Astrocyte (in vitro differentiated cells and primary cell): ENCODE data around the gene USP48. TPM values are rescaled to one million over a fixed set of nuclear protein-coding genes. Genes with fewer than 3 reads are reported as not detected.

Experiments
- DNase-seq: peaks from one replicate; pipeline ENCODE4 v3.0.0-alpha.2; 2010; ENCODE audit warnings: low read depth
- FAIRE-seq: peaks from 2 replicates; lab custom pipeline; 2011; peaks lifted over from hg19 to GRCh38; lab: Jason Lieb, UNC
- H2AFZ ChIP-seq: 2 replicates; pipeline ENCODE4 v1.6.0; 2012; ENCODE audit warnings: low read depth, low read length, inconsistent platforms
- H3K27ac ChIP-seq: 2 replicates; pipeline ENCODE4 v1.5.1; 2011; ENCODE audit warnings: low read depth, low read length, inconsistent platforms
- H3K27me3 ChIP-seq: 2 replicates; pipeline ENCODE4 v1.6.0; 2011; ENCODE audit warnings: low read length, inconsistent platforms; ENCODE audit not compliant: insufficient read depth
- H3K36me3 ChIP-seq: 2 replicates; pipeline ENCODE4 v1.5.1; 2011; ENCODE audit warnings: low read length, inconsistent platforms; ENCODE audit not compliant: insufficient read depth
- H3K4me1 ChIP-seq: 2 replicates; pipeline ENCODE4 v1.5.1; 2011; ENCODE audit warnings: low read length, inconsistent platforms; ENCODE audit not compliant: insufficient read depth
- H3K4me2 ChIP-seq: 2 replicates; pipeline ENCODE4 v1.6.0; 2012; ENCODE audit warnings: low read length, inconsistent platforms
- H3K4me3 ChIP-seq: 2 replicates; pipeline ENCODE4 v1.5.1; 2011; ENCODE audit warnings: low read depth, mild to moderate bottlenecking, low read length, inconsistent platforms; ENCODE audit not compliant: insufficient read depth
- H3K79me2 ChIP-seq: 2 replicates; pipeline ENCODE4 v1.6.0; 2012; ENCODE audit warnings: mild to moderate bottlenecking, low read length, inconsistent platforms; ENCODE audit not compliant: insufficient read depth
- H3K9ac ChIP-seq: 2 replicates; pipeline ENCODE4 v1.6.0; 2012; ENCODE audit warnings: mild to moderate bottlenecking, low read length, inconsistent platforms
- H3K9me3 ChIP-seq: 2 replicates; pipeline ENCODE4 v1.5.1; 2012; ENCODE audit warnings: low read depth, mild to moderate bottlenecking, low read length, inconsistent platforms; ENCODE audit not compliant: insufficient read depth
- H4K20me1 ChIP-seq: 2 replicates; pipeline ENCODE4 v1.6.0; 2012; ENCODE audit warnings: low read length, inconsistent platforms; ENCODE audit not compliant: insufficient read depth
- H3K27ac Mint-ChIP-seq: one replicate; pipeline ENCODE4 v1.8.0; 2021; ENCODE audit warnings: mild to moderate bottlenecking, mixed read lengths; ENCODE audit not compliant: unreplicated experiment
- H3K27me3 Mint-ChIP-seq: one replicate; pipeline ENCODE4 v1.8.0; 2021; ENCODE audit warnings: low read depth, mixed read lengths; ENCODE audit not compliant: unreplicated experiment
- H3K36me3 Mint-ChIP-seq: one replicate; pipeline ENCODE4 v1.8.0; 2021; ENCODE audit warnings: low read depth, mixed read lengths; ENCODE audit not compliant: unreplicated experiment
- H3K4me1 Mint-ChIP-seq: one replicate; pipeline ENCODE4 v1.8.0; 2021; ENCODE audit warnings: low read depth, mixed read lengths; ENCODE audit not compliant: unreplicated experiment
- H3K4me3 Mint-ChIP-seq: one replicate; pipeline ENCODE4 v1.8.0; 2021; ENCODE audit warnings: mild to moderate bottlenecking, moderate library complexity, mixed read lengths; ENCODE audit not compliant: unreplicated experiment
- H3K9me3 Mint-ChIP-seq: one replicate; pipeline ENCODE4 v1.8.0; 2021; ENCODE audit warnings: mild to moderate bottlenecking, mixed read lengths; ENCODE audit not compliant: unreplicated experiment
- CTCF ChIP-seq: IDR thresholded peaks from 2 replicates; pipeline ENCODE4 v1.5.1; 2011; ENCODE audit warnings: low read depth, mild to moderate bottlenecking, inconsistent platforms, low read length, moderate library complexity; ENCODE audit not compliant: insufficient read depth
- EZH2 ChIP-seq: IDR thresholded peaks from 2 replicates; pipeline ENCODE4 v1.6.1; 2012; ENCODE audit warnings: mild to moderate bottlenecking, low read length, inconsistent platforms; ENCODE audit not compliant: insufficient read depth
- total RNA-seq: library from RNA; stranded (reverse); gene quantifications from 2 replicates; pipeline ENCODE4 v1.2.1, GENCODE V29; 2021

USP48 gene
- total RNA-seq, 1 donor from 2014 or later: 85.7 TPM

GRCh38 chr1:21830792-21831453 lies 48.0 kb upstream of the USP48 start:
- H3K4me3 Mint-ChIP-seq: no peak overlapping the region
- no peaks in the 10 kb centered on the region for H3K4me1 ChIP-seq
- TF ChIP-seq CTCF (no peak), EZH2 (no peak)
- DNase-seq (no peak), FAIRE-seq (no peak)
- no peaks in the 10 kb centered on the region for H3K4me1 Mint-ChIP-seq
- H3K9me3 Mint-ChIP-seq: peaks cover 6% of the 10 kb centered on the region
- H3K4me2 ChIP-seq: no peak overlapping the region
- H2AFZ ChIP-seq: no peak overlapping the region
- no peaks in the 10 kb centered on the region for H3K27me3 Mint-ChIP-seq
- H3K9me3 ChIP-seq: peaks cover 5% of the 10 kb centered on the region
- H3K27me3 ChIP-seq: no peaks in the 10 kb centered on the region
- H4K20me1 ChIP-seq: no peaks in the 10 kb centered on the region
- no peak overlapping the region for H3K4me3 ChIP-seq
- peaks cover 23% of the 10 kb centered on the region for H3K36me3 ChIP-seq
- H3K36me3 Mint-ChIP-seq: peaks cover 48% of the 10 kb centered on the region
- no peak overlapping the region for H3K27ac Mint-ChIP-seq
- H3K27ac ChIP-seq: no peak overlapping the region
- no peak overlapping the region for H3K9ac ChIP-seq
- H3K79me2 ChIP-seq: no peaks in the 10 kb centered on the region

- Histone ChIP-seq H3K4me2 (no peak overlapping the region), H3K9me3 (no peaks in the 10 kb centered on the region), H3K36me3 (peaks cover 21% of the 10 kb centered on the region), H2AFZ (no peak overlapping the region), H3K27me3 (no peaks in the 10 kb centered on the region), H3K9ac (no peak overlapping the region), H4K20me1 (peaks cover 6% of the 10 kb centered on the region), H3K4me1 (no peaks in the 10 kb centered on the region), H3K27ac (no peak overlapping the region), H3K79me2 (no peaks in the 10 kb centered on the region), H3K4me3 (no peak overlapping the region)
- DNase-seq: no peak
- Mint-ChIP-seq H3K4me1 (no peaks in the 10 kb centered on the region), H3K27ac (no peak overlapping the region), H3K27me3 (no peaks in the 10 kb centered on the region), H3K9me3 (peaks cover 3% of the 10 kb centered on the region), H3K36me3 (peaks cover 34% of the 10 kb centered on the region), H3K4me3 (no peak overlapping the region)
- no peak for FAIRE-seq
- TF ChIP-seq CTCF: no peak
- no peak for TF ChIP-seq EZH2
These were observed 46.3 kb upstream of the USP48 start for GRCh38 chr1:21829294-21829693.

GRCh38 chr1:21828506-21829210 lies 45.7 kb upstream of the USP48 start:
- no peak overlapping the region for H3K27ac ChIP-seq
- no peak overlapping the region for H3K4me3 ChIP-seq
- no peak for TF ChIP-seq CTCF
- TF ChIP-seq EZH2: no peak
- H3K79me2 ChIP-seq: no peaks in the 10 kb centered on the region
- H3K27me3 ChIP-seq: no peaks in the 10 kb centered on the region
- peaks cover 28% of the 10 kb centered on the region for H3K36me3 Mint-ChIP-seq
- peaks cover 15% of the 10 kb centered on the region for H3K36me3 ChIP-seq
- H4K20me1 ChIP-seq: peaks cover 12% of the 10 kb centered on the region
- no peak overlapping the region for H3K9ac ChIP-seq
- no peaks in the 10 kb centered on the region for H3K27me3 Mint-ChIP-seq
- H3K4me3 Mint-ChIP-seq: no peak overlapping the region
- DNase-seq (no peak), FAIRE-seq (no peak)
- H2AFZ ChIP-seq: no peak overlapping the region
- no peaks in the 10 kb centered on the region for H3K4me1 ChIP-seq
- H3K4me1 Mint-ChIP-seq: no peaks in the 10 kb centered on the region
- H3K4me2 ChIP-seq: no peak overlapping the region
- peaks cover 3% of the 10 kb centered on the region for H3K9me3 Mint-ChIP-seq
- H3K9me3 ChIP-seq: no peaks in the 10 kb centered on the region
- no peak overlapping the region for H3K27ac Mint-ChIP-seq
